GM19452 (cell line): ENCODE data around the gene SSU72.

Source experiments
- ATAC-seq: cut with Tn5 transposase; IDR thresholded peaks from one replicate; pipeline ENCODE4 v1.9.1; 2021; ENCODE audit not compliant: unreplicated experiment

The SSU72 gene

DNA sequence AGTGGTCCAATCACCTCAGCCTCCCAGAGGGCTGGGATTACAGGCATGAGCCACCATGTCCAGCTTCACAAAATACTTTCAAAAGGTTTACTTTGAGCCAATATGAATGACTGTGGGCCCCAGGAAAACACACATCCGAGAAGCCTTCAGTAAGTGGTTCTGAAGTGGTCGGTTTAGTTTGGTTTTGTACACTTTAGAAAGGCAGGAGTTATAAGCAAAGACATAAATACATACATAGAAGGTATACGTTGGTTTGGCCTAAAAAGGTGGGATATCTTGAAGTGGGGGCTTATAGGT lies 37.4 kb upstream of the SSU72 start:
- no peak for ATAC-seq

DNA sequence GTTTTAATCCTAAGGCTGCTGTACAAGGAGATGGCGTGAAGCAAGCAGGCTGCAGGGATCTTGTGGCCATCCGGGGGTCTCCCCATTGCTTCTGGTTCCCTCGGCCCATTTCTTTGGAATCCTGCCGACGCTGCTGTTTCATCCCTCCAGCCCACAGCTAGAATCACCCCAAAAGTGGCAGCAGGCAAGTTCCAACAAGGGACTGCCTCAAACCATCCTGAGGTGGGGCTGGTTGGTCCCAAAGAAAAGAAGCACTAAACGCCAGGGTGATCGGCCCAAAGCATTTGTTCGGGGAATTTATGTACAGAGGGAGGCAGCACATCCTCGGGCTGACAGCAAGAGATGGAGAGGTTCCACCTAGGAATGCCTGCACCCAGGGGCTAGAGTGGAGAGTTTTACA lies 36.1 kb upstream of the SSU72 start:
- ATAC-seq, result no peak

DNA sequence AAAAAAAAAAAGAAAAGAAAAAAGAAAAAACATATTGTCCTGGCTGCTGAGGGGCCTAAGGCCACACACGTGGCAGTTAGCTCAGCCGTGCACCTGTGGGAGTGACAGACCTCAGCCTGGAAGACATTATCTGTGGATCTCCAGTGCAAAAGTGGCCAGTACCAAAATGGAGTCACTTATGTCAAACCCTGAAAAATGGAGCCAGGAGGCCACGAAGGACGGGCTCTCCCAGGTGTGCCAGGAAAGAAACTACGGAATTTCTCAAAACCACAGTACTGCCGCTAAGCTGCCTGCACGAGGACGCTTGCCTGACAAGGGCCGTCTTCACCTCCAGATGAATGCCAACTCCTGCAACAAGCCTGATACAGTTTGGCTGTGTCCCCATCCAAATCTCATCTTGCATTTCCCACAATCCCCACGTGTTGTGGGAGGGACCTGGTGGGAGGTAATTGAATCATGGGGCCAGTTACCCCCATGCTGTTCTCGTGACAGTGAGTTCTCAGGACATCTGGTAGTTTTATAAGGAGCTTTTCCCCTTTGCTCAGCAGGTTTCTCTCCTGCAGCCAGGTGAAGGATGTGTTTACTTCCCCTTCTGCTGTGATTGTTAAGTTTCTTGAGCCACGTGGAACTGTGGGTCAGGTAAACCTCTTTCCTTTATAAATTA lies 35.3 kb upstream of the SSU72 start:
- ATAC-seq, result no peak

DNA sequence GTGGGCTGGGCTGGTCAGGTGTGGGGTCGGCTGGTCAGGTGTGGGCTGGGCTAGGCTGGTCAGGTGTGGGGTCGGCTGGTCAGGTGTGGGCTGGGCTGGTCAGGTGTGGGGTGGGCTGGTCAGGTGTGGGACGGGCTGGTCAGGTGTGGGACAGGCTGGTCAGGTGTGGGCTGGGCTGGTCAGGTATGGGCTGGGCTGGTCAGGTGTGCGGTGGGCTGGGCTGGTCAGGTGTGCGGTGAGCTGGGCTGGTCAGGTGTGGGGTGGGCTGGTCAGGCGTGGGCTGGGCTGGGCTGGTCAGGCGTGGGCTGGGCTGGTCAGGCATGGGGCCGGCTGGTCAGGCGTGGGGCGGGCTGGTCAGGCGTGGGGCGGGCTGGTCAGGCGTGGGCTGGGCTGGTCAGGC lies 31.6 kb upstream of the SSU72 start:
- ATAC-seq, result no peak

DNA sequence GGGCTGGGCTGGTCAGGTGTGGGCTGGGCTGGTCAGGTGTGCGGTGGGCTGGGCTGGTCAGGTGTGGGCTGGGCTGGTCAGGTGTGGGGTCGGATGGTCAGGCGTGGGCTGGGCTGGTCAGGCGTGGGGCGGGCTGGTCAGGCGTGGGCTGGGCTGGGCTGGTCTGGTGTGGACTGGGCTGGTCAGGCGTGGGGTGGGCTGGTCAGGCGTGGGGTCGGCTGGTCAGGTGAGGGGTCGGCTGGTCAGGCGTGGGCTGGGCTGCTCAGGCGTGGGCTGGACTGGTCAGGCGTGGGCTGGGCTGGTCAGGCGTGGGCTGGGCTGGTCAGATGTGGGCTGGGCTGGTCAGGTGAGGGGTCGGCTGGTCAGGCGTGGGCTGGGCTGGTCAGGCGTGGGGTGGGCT lies 31.1 kb upstream of the SSU72 start:
- no peak for ATAC-seq

DNA sequence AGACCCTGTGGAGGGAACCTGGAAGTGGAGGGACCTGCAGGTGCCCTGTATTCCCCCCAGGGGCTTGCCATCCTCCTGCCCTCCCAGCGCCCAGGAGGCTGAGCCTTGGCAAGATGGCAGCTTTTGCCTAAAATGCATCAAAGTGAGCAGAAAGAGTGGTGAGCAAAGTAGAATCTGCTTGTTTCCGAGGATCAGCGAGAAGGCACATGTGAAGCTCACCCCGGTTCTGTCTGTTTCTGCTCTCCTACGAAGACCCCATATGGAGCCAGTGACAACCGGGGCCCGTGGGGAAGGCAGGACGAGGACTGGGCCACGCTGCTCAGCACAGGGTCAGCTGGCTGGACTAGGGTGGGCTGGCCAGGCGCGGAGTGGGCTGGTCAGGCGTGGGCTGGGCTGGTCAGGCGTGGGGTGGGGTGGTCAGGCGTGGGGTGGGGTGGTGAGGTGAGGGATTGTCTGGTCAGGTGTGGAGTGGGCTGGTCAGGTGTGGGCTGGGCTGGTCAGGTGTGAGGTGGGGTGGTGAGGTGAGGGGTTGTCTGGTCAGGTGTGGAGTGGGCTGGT lies 30.4 kb upstream of the SSU72 start:
- ATAC-seq, result no peak

DNA sequence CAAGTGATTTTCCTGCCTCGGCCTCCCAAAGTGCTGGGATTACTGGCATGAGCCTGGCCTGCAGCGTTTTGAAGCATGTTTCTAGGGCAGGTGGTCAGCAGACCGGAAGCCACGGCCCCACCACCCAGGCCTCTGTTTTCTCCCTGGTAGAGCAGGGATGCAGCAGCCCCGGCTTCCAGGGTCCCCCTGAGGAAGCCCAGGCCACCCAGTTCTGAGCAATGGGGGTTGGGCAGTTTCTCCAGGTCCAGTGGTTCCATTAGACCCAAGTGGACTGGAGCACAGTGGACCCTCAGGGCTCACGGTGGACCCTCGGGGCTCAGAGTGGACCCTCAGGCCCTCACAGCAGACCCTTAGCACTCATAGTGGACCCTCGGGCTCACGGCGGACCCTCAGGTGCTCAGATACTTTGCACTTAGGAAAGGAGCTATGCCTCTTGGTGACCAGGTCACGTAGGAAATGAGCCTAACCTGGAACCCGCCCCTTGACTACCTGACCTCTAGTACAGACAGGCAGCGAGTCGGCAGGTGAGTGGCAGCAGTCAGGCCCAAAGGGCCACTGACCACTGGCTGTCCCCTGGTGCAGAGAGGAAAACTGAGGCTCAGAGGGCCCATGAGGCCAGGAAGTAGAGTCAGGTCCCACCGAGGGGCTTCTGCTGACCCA lies 29.8 kb upstream of the SSU72 start:
- ATAC-seq, result no peak

DNA sequence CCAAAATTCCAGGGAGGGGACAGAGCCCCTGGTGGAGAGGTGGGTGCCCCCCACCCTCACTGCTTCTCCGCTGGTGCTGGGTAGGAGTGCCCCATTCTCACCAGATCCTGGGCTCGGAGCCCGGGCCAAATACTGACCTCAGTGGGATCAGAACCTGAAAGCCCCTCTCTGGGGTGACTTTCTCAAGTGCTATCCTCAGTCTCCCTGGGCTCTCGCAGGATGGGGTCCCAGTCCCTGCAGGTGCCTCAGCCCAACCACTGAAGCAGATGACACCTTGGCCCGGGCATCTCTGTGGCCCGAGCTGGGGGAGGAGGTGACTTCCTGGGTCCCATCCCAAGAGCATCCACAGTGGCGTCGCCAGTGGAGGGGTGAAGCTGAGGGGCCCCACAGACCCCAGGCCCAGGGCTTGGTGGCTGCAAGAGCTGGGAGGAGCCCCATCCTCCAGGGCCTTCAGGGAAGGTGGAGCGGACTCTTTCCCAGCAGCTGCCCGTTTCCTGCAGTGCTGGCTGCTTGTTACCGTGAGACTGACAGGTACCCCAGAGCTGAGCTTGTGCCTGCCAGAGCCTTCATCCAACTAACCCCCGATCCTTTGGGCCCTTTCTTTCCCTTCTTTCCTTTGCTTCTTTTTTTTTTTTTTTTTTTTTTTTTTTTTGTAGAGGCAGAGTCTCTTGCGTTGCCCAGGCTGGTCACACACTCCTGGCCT lies 29.2 kb upstream of the SSU72 start:
- no peak for ATAC-seq

DNA sequence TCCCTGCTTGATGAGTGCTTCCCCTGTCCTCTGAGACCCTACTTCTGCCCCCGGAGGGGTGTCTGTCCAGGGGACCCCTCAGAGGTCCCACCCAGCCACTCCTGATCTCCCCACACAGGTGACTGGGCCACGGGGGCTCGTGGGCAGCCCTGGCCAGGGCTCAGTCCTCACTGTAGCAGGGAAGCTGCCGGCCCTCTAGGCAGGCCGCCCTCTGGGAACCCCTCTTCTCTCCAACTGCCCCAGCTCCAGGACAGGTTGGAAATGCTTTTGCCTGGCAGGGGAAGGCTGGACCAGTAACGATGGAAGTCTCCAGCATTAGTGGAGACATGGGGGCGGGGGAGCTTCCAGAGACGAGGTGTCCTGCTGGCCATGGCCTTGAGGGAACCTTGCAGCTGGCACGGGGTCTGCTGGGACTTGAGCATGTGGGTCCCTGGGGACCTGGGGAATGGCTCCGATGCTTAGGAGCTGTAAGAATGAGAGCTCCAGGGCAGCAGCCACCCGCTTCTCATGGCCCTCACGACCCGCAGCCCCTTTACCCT lies 28.4 kb upstream of the SSU72 start:
- ATAC-seq, result no peak

DNA sequence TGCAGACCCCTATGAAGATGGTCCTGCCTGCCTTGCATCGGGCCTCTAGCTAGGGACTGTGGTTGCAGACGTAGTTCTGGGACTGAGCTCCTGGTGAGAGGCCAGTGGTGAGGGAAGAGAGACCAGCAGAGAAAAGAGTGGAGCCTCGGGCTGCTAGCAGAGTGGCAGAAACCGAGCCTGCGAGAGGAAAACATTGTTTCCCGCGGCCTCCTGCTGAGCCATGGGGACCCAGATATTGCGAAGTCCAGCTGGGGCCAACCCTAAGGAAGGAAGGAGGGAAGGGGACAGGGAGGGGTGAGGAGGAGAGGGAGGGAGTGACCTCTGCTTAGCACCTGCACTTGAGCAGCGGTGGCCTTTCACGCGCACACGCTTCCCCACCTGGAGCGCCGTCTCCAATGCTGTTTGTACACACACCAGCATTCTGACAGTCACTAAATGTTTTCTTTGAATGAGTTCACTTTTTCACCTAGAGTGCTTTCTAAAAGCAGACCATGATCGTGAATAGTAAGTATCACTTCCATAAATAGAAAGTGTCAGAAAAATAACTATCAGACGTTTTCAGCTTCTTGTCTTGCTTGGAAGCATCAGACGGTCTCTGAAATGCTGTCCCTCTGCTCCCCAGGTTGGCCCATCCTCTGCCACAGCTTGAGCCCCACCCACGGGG lies 27.8 kb upstream of the SSU72 start:
- ATAC-seq, result no peak

DNA sequence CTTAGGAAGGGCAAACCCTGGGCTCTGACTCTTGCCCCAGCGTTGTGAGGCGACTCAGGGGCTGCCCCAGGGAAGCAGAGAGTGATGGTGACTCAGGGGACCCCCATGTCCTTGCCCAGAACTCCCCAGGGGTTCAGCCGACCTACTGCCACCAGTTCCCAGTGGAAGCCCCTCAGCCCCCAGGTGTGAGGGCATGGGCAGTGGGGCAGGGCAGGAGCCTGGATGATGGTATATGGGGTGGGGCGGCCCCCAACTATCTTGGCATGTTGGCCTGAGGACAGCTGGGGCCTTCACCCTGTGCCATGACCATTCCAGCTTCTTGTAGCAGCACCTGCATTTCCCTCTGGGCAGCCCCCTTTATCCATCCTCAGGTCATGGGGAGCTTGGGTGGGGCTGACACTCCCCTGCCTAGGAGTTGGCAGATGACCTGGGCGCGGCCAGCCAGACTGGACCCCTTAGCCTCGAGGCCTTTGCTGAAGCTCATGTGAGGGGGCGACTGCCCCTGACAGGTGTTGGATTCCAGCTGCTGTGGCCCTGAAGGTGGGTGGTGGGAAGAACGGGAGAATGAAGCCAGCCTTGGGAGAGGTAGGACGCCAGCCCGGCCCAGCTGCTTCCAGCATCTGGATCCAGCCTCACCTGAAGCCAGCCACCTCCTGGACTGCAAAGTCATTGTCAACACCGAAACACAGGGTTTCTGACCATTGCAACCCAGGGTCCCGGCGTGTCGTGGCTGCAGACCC lies 27.1 kb upstream of the SSU72 start:
- no peak for ATAC-seq

DNA sequence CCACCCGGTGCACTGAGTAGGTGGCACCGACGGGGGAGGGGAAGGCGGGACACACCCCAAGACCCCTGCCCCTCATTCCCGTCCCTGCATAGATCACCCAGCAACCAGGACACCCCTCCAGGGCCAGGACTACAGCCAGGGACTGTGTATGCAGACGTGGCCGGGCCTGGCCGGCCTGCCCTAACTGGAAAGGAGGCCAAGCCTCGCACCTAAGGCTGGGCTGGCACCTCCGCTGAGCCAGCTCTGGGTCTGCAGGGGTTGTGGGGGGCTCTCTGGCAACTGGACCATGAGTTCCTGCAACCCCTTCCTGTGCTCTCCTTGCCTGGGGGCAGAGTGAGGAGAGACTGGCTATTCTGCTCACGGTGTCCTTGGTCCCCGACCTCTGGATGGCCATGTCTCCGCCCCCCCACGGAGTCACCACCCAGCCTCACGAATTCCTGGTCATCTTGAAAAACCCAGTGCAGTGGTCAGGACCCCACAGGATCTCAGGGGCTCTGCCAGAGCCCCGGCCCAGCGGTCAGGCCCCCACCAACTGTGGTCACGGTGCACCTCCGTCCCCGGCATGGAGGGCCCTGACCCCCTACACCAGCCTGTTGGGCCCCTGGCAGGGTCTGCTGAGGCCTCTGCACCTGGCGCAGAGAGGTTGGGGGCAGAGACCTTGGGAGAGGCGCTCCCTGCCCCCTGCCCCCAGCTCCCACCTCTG lies 26.3 kb upstream of the SSU72 start:
- no peak for ATAC-seq

DNA sequence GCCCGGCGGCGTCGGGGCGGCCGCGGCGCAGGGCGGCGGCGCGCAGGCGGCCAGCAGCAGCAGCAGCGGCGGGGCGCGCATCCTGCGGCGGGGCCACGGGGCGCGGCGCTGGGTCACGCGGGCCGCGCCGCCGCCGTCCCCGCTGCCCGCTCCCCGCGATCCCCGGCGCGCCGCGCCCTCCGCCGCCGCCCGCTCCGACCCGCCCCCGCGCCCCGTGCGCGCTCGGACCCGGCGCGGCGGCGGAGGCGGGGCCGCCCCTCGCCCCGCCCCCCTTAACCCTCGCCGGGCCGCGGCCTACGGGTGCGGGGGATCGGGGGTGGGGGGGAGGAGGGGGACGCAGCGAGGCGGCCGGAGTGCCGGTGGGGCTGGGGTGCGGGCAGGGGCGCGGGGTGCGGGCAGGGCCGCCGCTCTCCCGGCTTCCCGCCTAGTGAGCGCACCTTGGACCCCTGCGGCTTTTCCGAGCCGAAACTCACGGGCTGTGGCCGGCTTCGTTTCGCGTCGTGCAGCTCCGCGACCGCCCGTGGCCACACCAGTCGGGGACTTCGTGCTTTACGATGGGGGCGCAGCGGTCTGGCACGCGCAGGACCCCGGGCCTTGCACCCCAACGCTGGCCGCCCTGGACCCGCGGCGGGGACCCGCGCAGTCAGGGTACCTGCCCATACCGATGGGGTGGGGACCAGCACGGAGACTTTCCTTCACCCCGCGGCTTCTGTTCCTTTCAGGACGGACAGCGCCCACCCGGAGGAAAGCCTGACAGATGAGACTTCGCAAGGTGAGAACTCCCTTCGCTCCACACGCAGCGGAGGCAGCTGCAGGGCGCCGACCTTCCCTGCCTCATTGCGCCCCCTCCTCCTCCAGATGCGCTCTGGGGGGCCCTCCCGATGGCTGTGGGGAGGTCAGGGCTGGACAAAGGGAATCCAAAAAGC lies 25.5 kb upstream of the SSU72 start, which contains the start of gene FNDC10:
Gene FNDC10, minus strand, starts transcription at position 201 of the 926 bp plus-strand sequence. Its CDS starts 120 bp downstream, at position 81.
- no peak for ATAC-seq

DNA sequence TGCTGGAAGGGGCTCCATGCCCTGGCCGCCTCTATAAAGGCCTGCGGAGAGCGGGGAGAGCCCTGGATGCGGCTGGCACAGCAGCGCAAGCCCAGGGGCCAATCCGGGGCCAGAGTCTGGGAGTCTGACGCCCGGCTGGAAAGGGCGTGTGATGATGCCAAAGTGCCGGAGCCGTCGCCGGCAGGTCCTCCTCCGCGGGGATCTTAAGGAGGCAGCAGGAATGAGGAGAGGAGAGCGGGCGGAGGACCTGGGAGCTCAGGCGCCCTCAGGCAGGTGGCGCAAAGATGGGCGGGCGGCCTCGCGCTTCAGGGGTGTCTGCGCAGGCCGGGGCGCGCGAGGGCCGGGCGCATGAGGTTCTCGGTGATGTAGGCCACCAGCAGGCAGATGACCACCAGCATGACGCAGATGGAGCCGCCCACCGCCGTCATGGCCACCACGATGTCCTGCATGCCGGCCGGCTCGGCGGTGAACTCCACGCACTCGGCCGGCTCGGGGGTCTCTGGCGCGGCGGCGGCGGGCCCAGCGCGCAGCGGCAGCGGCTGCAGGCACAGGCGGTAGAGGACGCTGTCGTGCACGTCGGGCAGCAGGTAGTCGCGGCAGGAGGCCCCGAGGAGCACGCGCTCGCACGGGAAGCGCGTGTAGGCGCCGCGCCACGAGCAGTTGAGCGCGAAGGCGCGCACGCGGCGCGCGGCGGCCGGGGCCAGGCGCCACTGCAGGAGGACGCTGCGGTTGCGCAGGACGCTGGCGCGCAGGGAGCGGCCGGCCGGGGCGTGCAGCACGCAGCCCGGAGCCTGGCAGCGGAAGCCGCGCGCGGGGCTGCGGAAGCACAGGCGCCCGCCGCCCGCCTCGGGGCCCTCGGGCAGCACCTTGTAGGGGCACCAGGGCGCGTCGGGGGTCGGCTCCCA lies 24.6 kb upstream of the SSU72 start:
- ATAC-seq, result no peak

DNA sequence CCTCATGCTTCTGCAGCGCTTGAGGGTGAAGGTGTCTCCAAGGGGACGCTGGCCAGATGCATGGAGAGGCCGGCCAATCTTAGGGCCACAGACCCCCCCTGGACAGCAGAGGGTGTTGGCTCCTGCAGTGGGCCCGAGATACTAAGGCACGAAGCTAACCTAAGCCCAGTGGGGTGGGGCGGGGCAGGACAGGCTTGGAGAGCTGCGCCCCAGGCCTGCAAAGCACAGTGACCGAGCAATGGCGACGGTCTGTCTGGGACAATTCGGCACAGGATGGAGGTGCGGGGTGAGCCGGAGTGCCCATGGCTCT lies 24.0 kb upstream of the SSU72 start:
- ATAC-seq, result no peak

DNA sequence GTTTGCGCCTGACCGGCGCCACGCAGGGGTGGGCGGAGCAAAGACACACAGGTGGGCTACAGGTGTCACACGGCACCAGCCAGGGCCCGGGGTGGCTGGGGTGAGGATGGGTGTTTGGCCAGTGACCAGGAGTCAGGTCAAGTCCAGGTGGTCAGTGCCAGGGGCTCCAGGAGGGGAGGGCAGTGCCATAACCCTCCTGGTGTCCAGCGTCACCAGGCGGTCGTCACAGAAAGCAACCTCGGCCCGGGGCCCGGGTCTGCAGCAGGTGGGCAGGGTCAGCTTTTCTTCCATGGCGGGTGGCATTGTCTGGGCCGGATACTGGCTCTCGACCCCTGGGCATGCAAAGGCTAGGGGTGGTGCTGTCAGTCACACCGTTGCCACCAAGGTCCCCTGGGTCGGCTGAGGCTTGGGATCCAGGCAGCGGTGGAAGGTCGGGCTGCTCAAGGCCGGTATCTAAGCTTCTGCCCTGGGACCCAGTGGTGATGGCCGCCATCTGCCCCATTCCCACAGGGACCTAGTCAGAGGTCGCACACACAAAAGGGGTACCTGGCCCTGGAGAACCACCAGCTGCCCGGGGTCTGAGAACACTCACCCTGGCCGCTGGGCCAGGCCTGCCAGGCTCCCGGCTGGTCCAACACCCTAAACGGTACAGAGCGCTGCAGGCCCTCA lies 23.5 kb upstream of the SSU72 start:
- no peak for ATAC-seq

DNA sequence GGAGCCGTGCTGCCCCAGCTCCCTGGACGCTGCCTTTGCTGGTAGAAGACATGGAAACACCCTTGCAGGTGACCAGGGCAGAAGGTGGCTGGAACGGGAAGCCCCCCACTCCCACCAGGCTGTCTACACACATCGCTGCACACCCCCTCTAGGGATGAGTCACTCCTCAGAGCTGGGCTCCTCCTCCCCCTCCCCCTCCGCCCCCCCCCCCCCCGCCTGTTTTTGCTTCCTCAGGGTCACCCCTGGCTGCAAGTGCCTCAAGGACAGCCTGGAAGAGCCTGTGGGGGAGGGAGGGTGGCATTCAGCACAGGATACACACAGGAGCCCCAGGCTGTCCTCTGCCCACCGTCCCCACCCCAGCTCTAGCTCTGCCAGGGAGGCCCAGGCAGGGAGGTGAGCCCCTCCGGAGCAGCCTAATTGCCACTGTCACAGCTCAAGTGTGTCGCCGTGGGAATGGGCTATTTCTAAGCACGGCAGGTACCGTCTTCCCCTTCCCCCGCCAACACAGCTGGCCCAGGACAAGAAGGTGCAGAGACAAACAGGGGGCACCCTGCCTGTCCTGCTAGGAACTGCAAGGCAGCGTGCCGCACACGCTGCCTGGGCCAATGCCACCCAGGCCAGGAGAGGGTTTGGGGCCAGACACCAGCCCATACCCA lies 22.7 kb upstream of the SSU72 start:
- no peak for ATAC-seq
